Kidney (tissue), 14 donors: ENCODE measurements around the gene EXO5. TPM values are rescaled to one million over a fixed set of nuclear protein-coding genes. Genes with fewer than 3 reads are reported as not detected.

Source experiments
- DNase-seq, 5 donors: peaks; one replicate each; pipeline ENCODE4 v3.0.0-alpha.2; 2013 to 2020
- FAIRE-seq: peaks from 2 replicates; lab custom pipeline; 2012; peaks lifted over from hg19 to GRCh38; lab: Jason Lieb, UNC
- H3K27ac ChIP-seq, 2 donors: one replicate each; pipeline ENCODE4 v1.7.0; 2013; ENCODE audit warnings: low read depth in 2 of 2, low read length in 2 of 2, inconsistent platforms in 1 of 2
- H3K27me3 ChIP-seq: one replicate; pipeline ENCODE4 v1.7.1; 2013; ENCODE audit warnings: low read length, inconsistent platforms; ENCODE audit not compliant: control insufficient read depth, insufficient read depth
- H3K36me3 ChIP-seq, 3 donors: one replicate each; pipeline versions ENCODE4 v1.7.0 to v1.7.1; 2013; ENCODE audit warnings: low read length in 3 of 3, control low read depth in 1 of 3, inconsistent platforms in 1 of 3; ENCODE audit not compliant: insufficient read depth in 3 of 3, control insufficient read depth in 2 of 3
- H3K4me1 ChIP-seq, 3 donors: one replicate each; pipeline versions ENCODE4 v1.7.0 to v1.7.1; 2013; ENCODE audit warnings: low read length in 3 of 3, inconsistent platforms in 1 of 3, low read depth in 1 of 3; ENCODE audit not compliant: control insufficient read depth in 2 of 3, insufficient read depth in 2 of 3
- H3K4me3 ChIP-seq, 3 donors: one replicate each; pipeline versions ENCODE4 v1.7.0 to v1.8.1; 2013; ENCODE audit warnings: low read length in 3 of 3, control low read depth in 1 of 3, inconsistent platforms in 1 of 3
- H3K9ac ChIP-seq, 3 donors: one replicate each; pipeline versions ENCODE4 v1.7.0 to v1.7.1; 2013; ENCODE audit warnings: low read length in 3 of 3, control low read depth in 1 of 3, inconsistent platforms in 1 of 3
- H3K9me3 ChIP-seq, 3 donors: one replicate each; pipeline versions ENCODE4 v1.7.0 to v1.7.1; 2013; ENCODE audit warnings: low read length in 3 of 3, control low read depth in 1 of 3, inconsistent platforms in 1 of 3; ENCODE audit not compliant: control insufficient read depth in 2 of 3, insufficient read depth in 1 of 3
- CTCF ChIP-seq: IDR thresholded peaks from 3 replicates; pipeline ENCODE4 v1.5.1; 2012; ENCODE audit warnings: mild to moderate bottlenecking, moderate library complexity, borderline replicate concordance; ENCODE audit not compliant: insufficient read depth; ENCODE audit errors: extremely low read depth
- intact Hi-C: fragments of 100-400 bp; cut with DNase I; formaldehyde crosslinking; loops from one replicate; pipeline ENCODE4 v1.11.1; 2022
- polyA plus RNA-seq: library from polyadenylated mRNA; stranded (reverse); fragments of 350-450 nt; fragmentation: Illumina TruSeq; extraction: RNeasy Lipid Tissue Mini Kit (QIAGEN cat#74804); gene quantifications from one replicate; pipeline ENCODE4 v1.2.3, GENCODE V29; 2014; ENCODE audit warnings: low read depth, low replicate concordance; ENCODE audit not compliant: insufficient read depth
- total RNA-seq: library from RNA; stranded (reverse); fragmentation: NEBNext Ultra II Directional; extraction: Animal tissue kit (Norgen Biotek cat#: 25700); gene quantifications from one replicate; pipeline ENCODE4 v1.2.1, GENCODE V29; 2021
- donor health status: control.
- donor health status: control.
- donor health status: control.
- donor health status: control.
- donor health status: control.
- donor health status: DM: yes; HTN: yes; CAD: no.
- donor health status: Normal renal cell carcinoma (clear cell type).

EXO5 gene
- total and polyA plus RNA-seq, 2 donors from 2014 or later = 4.3 to 9.0 TPM

GRCh38 chr1:40563266-40563665 is 54.7 kb downstream of the EXO5 start:
- Histone ChIP-seq H3K27me3 (no peaks in the 10 kb centered on the region), H3K9me3 (no peaks in the 10 kb centered on the region), H3K4me1 (no peaks in the 10 kb centered on the region), H3K36me3 (no peaks in the 10 kb centered on the region), H3K4me3 (no peak overlapping the region), H3K27ac (no peak overlapping the region), H3K9ac (no peak overlapping the region)
- TF ChIP-seq CTCF = no peak
- DNase-seq = no peak
- no peak for FAIRE-seq
- intact Hi-C loops = no loop called here

GRCh38 chr1:40564506-40564905 is 55.9 kb downstream of the EXO5 start:
- H3K27me3 ChIP-seq = no peaks in the 10 kb centered on the region
- no peaks in the 10 kb centered on the region for H3K9me3 ChIP-seq
- H3K4me3 ChIP-seq = no peak overlapping the region
- no peaks in the 10 kb centered on the region for H3K4me1 ChIP-seq
- FAIRE-seq (no peak), DNase-seq (no peak)
- intact Hi-C loops = no loop called here
- no peak overlapping the region for H3K27ac ChIP-seq
- no peak for TF ChIP-seq CTCF
- no peak overlapping the region for H3K9ac ChIP-seq
- no peaks in the 10 kb centered on the region for H3K36me3 ChIP-seq

- H3K4me3 ChIP-seq = no peak overlapping the region
- no peak overlapping the region for H3K27ac ChIP-seq
- H3K9ac ChIP-seq = no peak overlapping the region
These were observed 56.3 kb downstream of the EXO5 start for GRCh38 chr1:40564913-40565312.

More at GRCh38 chr1:40564913-40565312, 56.3 kb downstream of the EXO5 start:
- no peak for DNase-seq
- Histone ChIP-seq H3K9me3 (no peaks in the 10 kb centered on the region), H3K36me3 (no peaks in the 10 kb centered on the region), H3K27me3 (no peaks in the 10 kb centered on the region), H3K4me1 (no peaks in the 10 kb centered on the region)
- intact Hi-C loops = no loop called here
- no peak for FAIRE-seq
- TF ChIP-seq CTCF = no peak

Other genes with a start within 250 kb of the EXO5 start
- gene COL9A2, start 191.5 kb upstream of the EXO5 start, total RNA-seq = 13.8 TPM
- gene COL9A2, start 191.5 kb upstream of the EXO5 start, polyA plus RNA-seq = 16.6 TPM
- gene SMAP2, start 135.0 kb upstream of the EXO5 start, total RNA-seq = 61.3 TPM
- gene SMAP2, start 135.0 kb upstream of the EXO5 start, polyA plus RNA-seq = 17.9 TPM
- gene ZFP69B, start 58.3 kb upstream of the EXO5 start, total RNA-seq = 2.1 TPM
- 0.62 TPM for gene ZFP69B, start 58.3 kb upstream of the EXO5 start, polyA plus RNA-seq
- gene ZFP69, start 31.5 kb upstream of the EXO5 start, total RNA-seq = 2.9 TPM
- 2.7 TPM for gene ZFP69, start 31.5 kb upstream of the EXO5 start, polyA plus RNA-seq
- 9.5 TPM for gene ZNF684, start 22.9 kb downstream of the EXO5 start, total RNA-seq
- gene ZNF684, start 22.9 kb downstream of the EXO5 start, polyA plus RNA-seq = 10.2 TPM
- 6.2 TPM for gene RIMS3, start 156.9 kb downstream of the EXO5 start, total RNA-seq
- gene RIMS3, start 156.9 kb downstream of the EXO5 start, polyA plus RNA-seq = 1.6 TPM
- gene NFYC, start 182.9 kb downstream of the EXO5 start, total RNA-seq = 69.3 TPM
- 52.1 TPM for gene NFYC, start 182.9 kb downstream of the EXO5 start, polyA plus RNA-seq